ENCODE results near the gene IMMT. TPM values are rescaled to one million over a fixed set of nuclear protein-coding genes. Genes with fewer than 3 reads are reported as not detected.

Gene IMMT
- total RNA-seq, 1 donor from 2014 or later, result 93.3 TPM

- peaks cover 15% of the 10 kb centered on the region for H3K36me3 Mint-ChIP-seq
- H3F3A ChIP-seq (ENCODE audit: low read depth), result no peaks in the 10 kb centered on the region
- no peaks in the 10 kb centered on the region for H3K4me1 Mint-ChIP-seq
- H3K27me3 Mint-ChIP-seq (ENCODE audit: insufficient read depth, low read depth), result no peaks in the 10 kb centered on the region
- no peak for DNase-seq (ENCODE audit: low spot score)
- peaks cover 17% of the 10 kb centered on the region for H3K36me3 ChIP-seq
- peak overlapping the region; percentile 20 for H3K9ac ChIP-seq
- H3K27ac ChIP-seq, result peak overlapping the region; percentile 37
- H3K9me3 Mint-ChIP-seq, result no peaks in the 10 kb centered on the region
- no peaks in the 10 kb centered on the region for H3K4me1 ChIP-seq
- no peak overlapping the region for H3K4me3 Mint-ChIP-seq
- H3K9me3 ChIP-seq (ENCODE audit: low read depth), result no peaks in the 10 kb centered on the region
- no peaks in the 10 kb centered on the region for H3K79me2 ChIP-seq (ENCODE audit: low read depth)
- no peak overlapping the region for H3K4me3 ChIP-seq
- TF ChIP-seq CTCF (IDR thresholded peaks at IDR 0.05) (no peak), EZH2phosphoT487 (IDR thresholded peaks at IDR 0.05) (no peak), EZH2 (IDR thresholded peaks at IDR 0.05) (no peak)
- no peaks in the 10 kb centered on the region for H3K27me3 ChIP-seq
- H3K4me2 ChIP-seq, result no peak overlapping the region
- H4K20me1 ChIP-seq (ENCODE audit: low read depth), result peaks cover 8% of the 10 kb centered on the region
- no peak overlapping the region for H2AFZ ChIP-seq (replicated peaks)
- no peak overlapping the region for H3K27ac Mint-ChIP-seq
These were observed 20.8 kb downstream of the IMMT start for GRCh38 chr2:86174445-86174844.

- Histone ChIP-seq H3F3A (ENCODE audit: low read depth) (no peaks in the 10 kb centered on the region), H4K20me1 (ENCODE audit: low read depth) (peaks cover 8% of the 10 kb centered on the region), H3K27me3 (no peaks in the 10 kb centered on the region), H3K9ac (no peak overlapping the region), H3K79me2 (ENCODE audit: low read depth) (no peaks in the 10 kb centered on the region), H3K9me3 (ENCODE audit: low read depth) (no peaks in the 10 kb centered on the region), H3K27ac (no peak overlapping the region), H3K4me2 (no peak overlapping the region), H3K4me3 (no peak overlapping the region), H2AFZ (replicated peaks) (no peak overlapping the region), H3K36me3 (peaks cover 26% of the 10 kb centered on the region), H3K4me1 (no peaks in the 10 kb centered on the region)
- Mint-ChIP-seq H3K27ac (no peak overlapping the region), H3K27me3 (ENCODE audit: insufficient read depth, low read depth) (no peaks in the 10 kb centered on the region), H3K36me3 (peaks cover 16% of the 10 kb centered on the region), H3K4me1 (no peaks in the 10 kb centered on the region), H3K4me3 (no peak overlapping the region), H3K9me3 (no peaks in the 10 kb centered on the region)
- no peak for DNase-seq (ENCODE audit: low spot score)
- TF ChIP-seq EZH2phosphoT487 (IDR thresholded peaks at IDR 0.05) (no peak), CTCF (IDR thresholded peaks at IDR 0.05) (no peak), EZH2 (IDR thresholded peaks at IDR 0.05) (no peak)
These were observed 22.7 kb downstream of the IMMT start for GRCh38 chr2:86172610-86173009.

GRCh38 chr2:86171295-86171694, 24.0 kb downstream of the IMMT start:
- no peak for DNase-seq (ENCODE audit: low spot score)
- Histone ChIP-seq H3K79me2 (ENCODE audit: low read depth) (no peaks in the 10 kb centered on the region), H3F3A (ENCODE audit: low read depth) (no peaks in the 10 kb centered on the region), H3K4me3 (no peak overlapping the region), H3K9me3 (ENCODE audit: low read depth) (no peaks in the 10 kb centered on the region), H3K27me3 (no peaks in the 10 kb centered on the region), H3K4me2 (no peak overlapping the region), H3K9ac (no peak overlapping the region), H3K36me3 (peaks cover 26% of the 10 kb centered on the region), H3K4me1 (no peaks in the 10 kb centered on the region), H2AFZ (replicated peaks) (no peak overlapping the region), H3K27ac (no peak overlapping the region), H4K20me1 (ENCODE audit: low read depth) (peaks cover 8% of the 10 kb centered on the region)
- Mint-ChIP-seq H3K4me3 (no peak overlapping the region), H3K9me3 (no peaks in the 10 kb centered on the region), H3K36me3 (peaks cover 15% of the 10 kb centered on the region), H3K27ac (no peak overlapping the region), H3K27me3 (ENCODE audit: insufficient read depth, low read depth) (no peaks in the 10 kb centered on the region), H3K4me1 (no peaks in the 10 kb centered on the region)
- TF ChIP-seq EZH2 (IDR thresholded peaks at IDR 0.05) (no peak), EZH2phosphoT487 (IDR thresholded peaks at IDR 0.05) (no peak), CTCF (IDR thresholded peaks at IDR 0.05) (no peak)

Measured in neural progenitor cell (in vitro differentiated cells).